GM18517 (cell line): ENCODE data around the gene UNC13B.

Source experiments
- ATAC-seq: cut with Tn5 transposase; IDR thresholded peaks from one replicate; pipeline ENCODE4 v1.9.1; 2021; ENCODE audit warnings: mild to moderate bottlenecking, moderate library complexity; ENCODE audit not compliant: unreplicated experiment

UNC13B gene

GRCh38 chr9:35415402-35416097, 253.7 kb downstream of the UNC13B start:
- ATAC-seq = no peak

- no peak for ATAC-seq
Measured at GRCh38 chr9:35416098-35416427, 254.3 kb downstream of the UNC13B start.

- ATAC-seq = no peak
Measured at GRCh38 chr9:35422346-35422745, 260.5 kb downstream of the UNC13B start.

- ATAC-seq = no peak
Measured at GRCh38 chr9:35422753-35423152, 260.9 kb downstream of the UNC13B start.

GRCh38 chr9:35423499-35423898, 261.7 kb downstream of the UNC13B start:
- no peak for ATAC-seq

GRCh38 chr9:35424356-35425352, 262.8 kb downstream of the UNC13B start:
- ATAC-seq = no peak

- ATAC-seq = no peak
Measured at GRCh38 chr9:35426627-35427026, 264.8 kb downstream of the UNC13B start.

GRCh38 chr9:35431467-35431866, 269.7 kb downstream of the UNC13B start:
- no peak for ATAC-seq

- no peak for ATAC-seq
Measured at GRCh38 chr9:35432076-35432475, 270.3 kb downstream of the UNC13B start.

GRCh38 chr9:35436933-35437332, 275.1 kb downstream of the UNC13B start:
- no peak for ATAC-seq

GRCh38 chr9:35446012-35446411, 284.2 kb downstream of the UNC13B start:
- ATAC-seq = no peak

- no peak for ATAC-seq
Measured at GRCh38 chr9:35448496-35448895, 286.7 kb downstream of the UNC13B start.

- ATAC-seq = no peak
Measured at GRCh38 chr9:35452481-35452880, 290.7 kb downstream of the UNC13B start.

GRCh38 chr9:35453786-35454185, 292.0 kb downstream of the UNC13B start:
- no peak for ATAC-seq
